Suprapubic skin (tissue), 4 donors: ENCODE measurements around the gene OR6C65. TPM values are rescaled to one million over a fixed set of nuclear protein-coding genes. Genes with fewer than 3 reads are reported as not detected.
"Not testable (repeated sequence)": the region's sequence is repeated elsewhere in the genome, so short reads cannot be mapped to it uniquely, and the experiment has no call there.

Experiments used
- DNase-seq, 2 donors: peaks; one replicate each; pipeline ENCODE4 v3.0.0-alpha.2; 2019; ENCODE audit warnings: low spot score in 2 of 2
- H3K27ac ChIP-seq: fragments of 200-600 bp; sonication (generic); one replicate; pipeline ENCODE4 v1.5.1; 2019
- H3K27me3 ChIP-seq: fragments of 200-600 bp; sonication (generic); one replicate; pipeline ENCODE4 v1.5.1; 2019
- H3K36me3 ChIP-seq: fragments of 200-600 bp; sonication (generic); one replicate; pipeline ENCODE4 v1.5.1; 2019
- H3K4me1 ChIP-seq: fragments of 200-600 bp; sonication (generic); one replicate; pipeline ENCODE4 v1.5.1; 2019
- H3K4me3 ChIP-seq: fragments of 200-600 bp; sonication (generic); one replicate; pipeline ENCODE4 v1.5.1; 2019; ENCODE audit warnings: mild to moderate bottlenecking
- H3K9me3 ChIP-seq: fragments of 200-600 bp; sonication (generic); one replicate; pipeline ENCODE4 v1.5.1; 2019
- EP300 ChIP-seq: sonication (generic); formaldehyde crosslinking; IDR thresholded peaks from one replicate; pipeline ENCODE4 v1.6.1; 2017; ENCODE audit warnings: antibody characterized with exemption
- POLR2A ChIP-seq, 2 donors: fragments of 450-650 bp; IDR thresholded peaks; one replicate each; pipeline ENCODE4 v1.6.1; 2017; ENCODE audit warnings: antibody characterized with exemption in 2 of 2, mild to moderate bottlenecking in 2 of 2, moderate library complexity in 2 of 2
- POLR2AphosphoS5 ChIP-seq, 3 donors: sonication (generic); formaldehyde crosslinking; IDR thresholded peaks; one replicate each; pipeline ENCODE4 v1.6.1; 2017; ENCODE audit warnings: antibody characterized with exemption in 3 of 3
- WGBS: methylation state at CpG from one replicate; pipeline ENCODE4 v1.1.5; 2018; 5-methylcytosine and 5-hydroxymethylcytosine counted together
- total RNA-seq, 4 donors: library from RNA; depleted of rRNA; stranded (reverse); fragments of >200 nt; gene quantifications; one replicate each; pipeline ENCODE4 v1.1.0, GENCODE V29; 2016
- TF ChIP-seq, protein P1 (sequence below), 2 donors: fragments of 200-600 bp in 1 of 2; fragments of 450-650 bp in 1 of 2; sonication (generic) in 1 of 2; IDR thresholded peaks; one replicate each; pipeline ENCODE4 v1.5.1; 2016 to 2019; ENCODE audit warnings: antibody characterized with exemption in 2 of 2, mild to moderate bottlenecking in 1 of 2, moderate library complexity in 1 of 2

Gene OR6C65
- total RNA-seq, 4 donors from 2014 or later: not detected

DNA sequence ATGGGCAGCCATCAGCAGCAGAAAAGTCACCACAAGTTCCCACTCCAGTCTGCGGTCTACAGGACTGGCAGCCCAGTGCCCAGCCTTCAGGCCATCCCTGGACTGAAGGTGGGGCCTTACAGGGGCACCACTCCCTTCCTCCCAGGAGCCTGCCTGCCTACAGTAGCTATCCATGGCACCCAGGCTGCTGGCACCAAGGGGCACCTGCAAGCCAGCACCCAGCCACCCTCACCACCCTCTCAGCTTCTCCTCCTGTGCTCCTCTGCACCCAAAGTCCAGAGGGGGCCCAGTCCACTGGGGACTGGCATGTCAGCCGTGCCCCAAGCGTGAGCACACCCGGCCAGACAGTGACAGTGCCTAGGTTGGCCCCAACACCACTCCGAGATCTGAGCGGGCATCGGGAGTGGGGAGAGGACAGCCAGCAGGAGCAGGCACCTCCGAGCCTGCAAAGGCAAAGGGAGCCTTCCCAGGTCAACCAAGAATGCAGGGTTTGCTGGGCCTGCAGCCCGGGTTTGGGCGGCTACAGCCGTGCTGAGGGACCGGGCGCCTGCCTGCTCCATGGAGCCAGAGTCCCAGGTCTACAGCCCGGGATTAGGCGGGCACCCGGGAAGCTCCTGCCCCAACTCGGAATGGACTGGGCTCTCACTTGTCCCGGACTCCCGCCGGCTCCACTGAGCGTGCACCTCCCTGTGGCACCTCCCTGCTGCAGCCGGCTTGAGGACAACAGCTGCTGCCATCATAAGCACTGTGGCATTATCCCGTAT lies 8.1 kb upstream of the OR6C65 start:
- 86% methylated on average over 12 of the region's 23 CpGs for WGBS
- Histone ChIP-seq H3K36me3 (no peaks in the 10 kb centered on the region), H3K4me1 (no peaks in the 10 kb centered on the region), H3K27ac (no peak overlapping the region), H3K4me3 (no peak overlapping the region), H3K9me3 (no peaks in the 10 kb centered on the region), H3K27me3 (peaks cover 4% of the 10 kb centered on the region)
- TF ChIP-seq POLR2A (IDR thresholded peaks at IDR 0.05) (no peak), EP300 (no peak), POLR2AphosphoS5 (IDR thresholded peaks at IDR 0.05) (no peak)
- TF ChIP-seq, protein P1, sequence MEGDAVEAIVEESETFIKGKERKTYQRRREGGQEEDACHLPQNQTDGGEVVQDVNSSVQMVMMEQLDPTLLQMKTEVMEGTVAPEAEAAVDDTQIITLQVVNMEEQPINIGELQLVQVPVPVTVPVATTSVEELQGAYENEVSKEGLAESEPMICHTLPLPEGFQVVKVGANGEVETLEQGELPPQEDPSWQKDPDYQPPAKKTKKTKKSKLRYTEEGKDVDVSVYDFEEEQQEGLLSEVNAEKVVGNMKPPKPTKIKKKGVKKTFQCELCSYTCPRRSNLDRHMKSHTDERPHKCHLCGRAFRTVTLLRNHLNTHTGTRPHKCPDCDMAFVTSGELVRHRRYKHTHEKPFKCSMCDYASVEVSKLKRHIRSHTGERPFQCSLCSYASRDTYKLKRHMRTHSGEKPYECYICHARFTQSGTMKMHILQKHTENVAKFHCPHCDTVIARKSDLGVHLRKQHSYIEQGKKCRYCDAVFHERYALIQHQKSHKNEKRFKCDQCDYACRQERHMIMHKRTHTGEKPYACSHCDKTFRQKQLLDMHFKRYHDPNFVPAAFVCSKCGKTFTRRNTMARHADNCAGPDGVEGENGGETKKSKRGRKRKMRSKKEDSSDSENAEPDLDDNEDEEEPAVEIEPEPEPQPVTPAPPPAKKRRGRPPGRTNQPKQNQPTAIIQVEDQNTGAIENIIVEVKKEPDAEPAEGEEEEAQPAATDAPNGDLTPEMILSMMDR (IDR thresholded peaks at IDR 0.05): no peak
- DNase-seq: no peak

DNA sequence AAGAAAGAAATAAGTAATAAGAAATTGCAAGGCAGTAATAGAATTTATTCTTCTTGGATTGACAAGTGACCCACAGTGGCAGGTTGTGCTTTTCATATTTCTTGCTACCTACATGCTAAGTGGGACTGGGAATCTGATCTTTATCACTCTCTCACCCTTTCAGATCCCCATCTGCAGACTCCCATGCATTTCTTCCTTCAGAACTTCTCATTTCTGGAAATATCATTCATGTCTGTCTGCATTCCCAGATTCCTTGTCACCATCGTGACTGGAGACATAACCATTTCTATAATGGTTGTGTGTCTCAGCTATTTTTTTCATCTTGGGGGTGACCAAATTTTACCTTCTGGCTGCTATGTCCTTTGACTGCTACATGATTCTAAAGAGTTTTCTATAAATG lies 4.0 kb upstream of the OR6C65 start:
- Histone ChIP-seq H3K4me3 (no peak overlapping the region), H3K4me1 (no peaks in the 10 kb centered on the region), H3K27me3 (peaks cover 4% of the 10 kb centered on the region), H3K27ac (no peak overlapping the region), H3K36me3 (no peaks in the 10 kb centered on the region), H3K9me3 (no peaks in the 10 kb centered on the region)
- no peak for DNase-seq
- 70% methylated on average over 1 of the region's 1 CpG for WGBS
- TF ChIP-seq EP300 (no peak), POLR2A (IDR thresholded peaks at IDR 0.05) (no peak), POLR2AphosphoS5 (IDR thresholded peaks at IDR 0.05) (no peak)
- TF ChIP-seq, protein P1 (IDR thresholded peaks at IDR 0.05): no peak

DNA sequence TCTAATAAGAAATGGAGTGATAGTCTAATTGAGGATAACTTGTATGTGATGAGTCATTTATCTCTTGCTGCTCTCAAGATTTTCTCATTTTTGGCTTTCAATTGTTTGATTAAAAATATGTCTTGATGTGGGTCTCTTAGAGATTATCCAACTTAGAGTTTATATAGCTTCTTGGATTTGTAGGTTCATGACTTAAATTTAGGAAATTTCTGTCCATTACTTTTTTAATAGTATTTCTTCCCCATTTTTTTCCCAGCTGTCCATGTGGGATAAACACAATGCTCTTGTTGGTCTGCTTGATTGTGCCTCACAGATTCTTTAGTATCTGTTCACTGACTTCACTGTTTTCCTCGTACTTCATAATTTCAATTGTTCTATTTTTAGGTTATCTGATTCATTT lies 7.5 kb downstream of the OR6C65 start:
- no peaks in the 10 kb centered on the region for H3K27me3 ChIP-seq
- H3K9me3 ChIP-seq: peaks cover 9% of the 10 kb centered on the region
- H3K27ac ChIP-seq: no peak overlapping the region
- H3K4me1 ChIP-seq: no peaks in the 10 kb centered on the region
- no peaks in the 10 kb centered on the region for H3K36me3 ChIP-seq
- H3K4me3 ChIP-seq: no peak overlapping the region
- WGBS: 66% methylated on average over 1 of the region's 1 CpG
- TF ChIP-seq, protein P1 (IDR thresholded peaks at IDR 0.05): no peak
- TF ChIP-seq EP300: no peak
- no peak for TF ChIP-seq POLR2AphosphoS5 (IDR thresholded peaks at IDR 0.05)
- TF ChIP-seq POLR2A (IDR thresholded peaks at IDR 0.05): no peak
- no peak for DNase-seq

DNA sequence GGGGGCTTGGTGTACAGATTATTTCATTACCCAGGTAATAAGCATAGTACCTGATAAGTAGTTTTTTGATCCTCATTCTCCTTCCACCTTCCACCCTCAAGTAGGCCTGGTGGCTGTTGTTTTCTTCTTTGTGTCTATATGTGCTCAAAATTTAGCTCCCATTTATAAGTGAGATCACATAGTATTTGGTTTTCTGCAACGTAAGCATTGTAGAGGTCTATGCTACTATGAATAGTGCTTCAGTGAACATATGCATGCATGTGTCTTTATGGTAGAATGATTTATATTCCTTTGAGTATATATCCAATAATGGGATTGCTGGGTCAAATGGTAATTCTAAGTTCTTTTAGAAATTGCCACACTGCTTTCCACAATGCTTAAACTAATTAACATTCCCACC lies 8.8 kb downstream of the OR6C65 start:
- H3K4me3 ChIP-seq, H3K4me1 ChIP-seq, DNase-seq, H3K27ac ChIP-seq, H3K27me3 ChIP-seq, H3K9me3 ChIP-seq, H3K36me3 ChIP-seq: not testable (repeated sequence)
- WGBS: 88% methylated on average over 1 of the region's 1 CpG

DNA sequence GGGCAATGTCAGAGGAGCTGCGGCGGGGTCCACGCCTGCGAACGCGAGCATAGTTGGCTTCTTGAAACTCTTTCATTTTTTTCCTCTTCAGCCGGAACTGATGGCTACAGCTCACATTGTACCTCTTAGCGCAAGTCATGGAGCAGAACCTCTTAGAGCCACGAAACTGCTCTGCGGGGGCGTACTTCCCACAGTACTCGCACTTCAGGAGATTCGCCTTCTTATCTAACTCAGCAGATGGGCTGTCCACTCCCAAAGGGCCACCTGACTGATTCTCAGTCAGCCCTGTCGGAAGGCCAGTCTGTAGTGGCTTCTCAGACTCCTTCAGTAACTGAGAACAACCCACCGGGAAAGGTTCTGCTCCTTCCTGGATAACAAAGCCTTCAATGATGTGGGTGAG lies 11.8 kb downstream of the OR6C65 start:
- H3K36me3 ChIP-seq, H3K27me3 ChIP-seq, DNase-seq, H3K9me3 ChIP-seq, H3K27ac ChIP-seq, H3K4me1 ChIP-seq, H3K4me3 ChIP-seq: not testable (repeated sequence)
- 95% methylated on average over 15 of the region's 15 CpGs for WGBS

DNA sequence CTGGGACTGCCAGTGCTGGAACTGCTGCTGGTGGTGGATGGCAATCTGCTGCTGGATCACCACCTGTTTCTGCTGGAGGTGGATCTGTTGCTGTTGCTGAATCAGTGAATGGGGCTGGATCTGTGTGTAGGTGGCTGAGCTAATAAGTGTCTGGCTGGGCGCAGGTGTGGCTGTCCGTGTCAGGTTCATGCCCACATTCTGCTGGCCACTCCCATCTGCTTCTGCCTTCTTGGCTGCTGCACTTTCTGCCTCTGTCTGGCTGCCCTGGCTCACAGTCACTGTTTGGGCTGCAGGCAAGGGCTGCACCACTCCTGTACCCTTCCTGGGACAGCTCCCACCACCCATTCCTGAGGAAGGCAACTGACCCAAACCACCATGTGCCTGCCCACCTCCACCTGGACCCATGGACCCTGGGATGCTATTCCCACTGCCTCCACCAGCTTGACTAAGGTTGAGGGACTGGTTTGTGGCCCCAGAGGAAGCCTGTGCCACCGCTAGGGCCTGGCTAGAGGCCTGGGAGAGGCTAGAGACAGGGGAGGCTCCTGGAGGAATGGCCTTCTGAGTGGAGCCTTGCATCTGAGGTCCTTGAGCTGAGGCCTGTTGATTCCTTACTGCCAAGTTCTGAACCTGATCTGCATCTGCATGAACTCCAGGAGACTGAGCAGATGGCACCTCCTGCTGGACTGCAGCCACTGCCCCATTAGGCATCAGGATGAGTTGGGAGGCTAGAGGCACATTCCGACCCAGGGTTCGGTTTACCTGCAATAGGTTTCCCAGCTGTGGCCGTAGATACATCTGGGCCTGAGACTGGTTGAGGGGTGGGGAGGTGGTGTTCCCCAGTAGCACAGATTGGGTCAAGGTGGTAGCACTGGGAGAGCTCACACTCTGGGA lies 13.4 kb downstream of the OR6C65 start:
- H3K27ac ChIP-seq, H3K36me3 ChIP-seq, H3K27me3 ChIP-seq, H3K4me3 ChIP-seq, H3K4me1 ChIP-seq, H3K9me3 ChIP-seq, DNase-seq: not testable (repeated sequence)
- no CpG with 5 or more reads among the region's 6 CpGs for WGBS

DNA sequence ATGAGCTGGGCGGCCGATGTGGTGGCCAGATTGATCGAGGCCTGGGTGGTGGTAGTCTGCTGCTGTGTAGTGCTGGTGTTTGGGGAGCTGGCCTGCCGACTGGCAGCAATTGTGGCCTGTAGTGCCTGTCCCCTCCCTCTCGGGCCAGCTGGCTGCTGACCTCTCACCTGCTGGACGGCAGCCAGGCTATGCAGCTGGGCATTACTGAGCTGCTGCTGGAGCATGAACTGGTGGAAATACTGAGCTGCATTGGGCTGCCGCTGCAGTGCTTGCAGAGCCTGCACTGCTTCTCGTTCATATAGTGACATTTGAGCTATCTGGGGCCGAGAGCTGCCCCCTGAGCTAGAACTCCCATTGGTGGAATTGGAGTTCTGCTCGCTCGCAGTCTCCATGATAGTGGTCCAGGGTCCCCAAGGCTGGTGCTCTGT lies 14.1 kb downstream of the OR6C65 start:
- H3K27ac ChIP-seq: not testable (repeated sequence)

DNA sequence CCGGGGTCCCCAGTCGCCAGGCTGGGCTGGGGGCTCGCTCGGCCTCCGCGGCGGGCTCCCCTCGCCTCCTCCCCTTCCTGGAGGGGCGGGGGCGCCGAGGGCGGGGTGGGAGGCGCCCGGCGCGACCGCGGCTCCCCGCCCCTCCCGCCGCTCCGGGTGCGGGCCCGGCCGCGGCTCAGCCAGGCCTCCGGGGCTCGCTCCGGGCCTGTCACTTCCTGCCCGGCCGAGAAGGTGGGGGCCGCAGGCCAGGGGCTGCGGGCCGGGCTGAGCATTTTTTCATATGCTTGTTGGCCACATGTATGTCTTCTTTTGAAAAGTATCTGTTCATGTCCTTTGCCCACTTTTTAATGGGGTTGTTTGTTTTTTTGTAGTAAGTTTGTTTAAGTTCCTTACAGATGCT lies 14.6 kb downstream of the OR6C65 start:
- not testable (repeated sequence) for H3K36me3 ChIP-seq, H3K4me1 ChIP-seq, H3K27ac ChIP-seq, H3K4me3 ChIP-seq, H3K9me3 ChIP-seq, DNase-seq, H3K27me3 ChIP-seq
- WGBS: 25% methylated on average over 5 of the region's 34 CpGs

More for the DNA sequence above, 14.1 kb downstream of the OR6C65 start:
- not testable (repeated sequence) for H3K4me3 ChIP-seq, H3K27me3 ChIP-seq, H3K36me3 ChIP-seq, DNase-seq, H3K4me1 ChIP-seq, H3K9me3 ChIP-seq
- 10% methylated on average over 5 of the region's 11 CpGs for WGBS
